ENCODE data around the gene PELI3.

DNA sequence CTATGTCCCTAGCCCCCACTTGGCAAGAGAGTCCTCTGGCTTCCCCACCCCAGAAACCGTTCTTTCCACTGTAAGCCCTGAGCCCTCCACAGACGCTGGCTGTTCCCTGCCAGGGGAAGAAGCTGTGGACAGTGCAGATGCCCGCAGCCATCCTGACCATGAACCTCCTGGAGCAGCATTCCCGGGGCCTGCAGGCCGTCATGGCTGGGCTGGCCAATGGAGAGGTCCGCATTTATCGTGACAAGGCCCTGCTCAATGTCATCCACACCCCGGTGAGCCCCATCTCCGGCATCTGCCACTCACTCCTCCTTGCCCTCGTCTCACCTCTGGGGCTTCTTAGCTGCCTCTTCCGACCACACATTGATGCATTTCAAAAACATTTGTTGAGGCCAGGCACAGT is 56.9 kb downstream of the PELI3 start:
- TF ChIP-seq, protein P1, sequence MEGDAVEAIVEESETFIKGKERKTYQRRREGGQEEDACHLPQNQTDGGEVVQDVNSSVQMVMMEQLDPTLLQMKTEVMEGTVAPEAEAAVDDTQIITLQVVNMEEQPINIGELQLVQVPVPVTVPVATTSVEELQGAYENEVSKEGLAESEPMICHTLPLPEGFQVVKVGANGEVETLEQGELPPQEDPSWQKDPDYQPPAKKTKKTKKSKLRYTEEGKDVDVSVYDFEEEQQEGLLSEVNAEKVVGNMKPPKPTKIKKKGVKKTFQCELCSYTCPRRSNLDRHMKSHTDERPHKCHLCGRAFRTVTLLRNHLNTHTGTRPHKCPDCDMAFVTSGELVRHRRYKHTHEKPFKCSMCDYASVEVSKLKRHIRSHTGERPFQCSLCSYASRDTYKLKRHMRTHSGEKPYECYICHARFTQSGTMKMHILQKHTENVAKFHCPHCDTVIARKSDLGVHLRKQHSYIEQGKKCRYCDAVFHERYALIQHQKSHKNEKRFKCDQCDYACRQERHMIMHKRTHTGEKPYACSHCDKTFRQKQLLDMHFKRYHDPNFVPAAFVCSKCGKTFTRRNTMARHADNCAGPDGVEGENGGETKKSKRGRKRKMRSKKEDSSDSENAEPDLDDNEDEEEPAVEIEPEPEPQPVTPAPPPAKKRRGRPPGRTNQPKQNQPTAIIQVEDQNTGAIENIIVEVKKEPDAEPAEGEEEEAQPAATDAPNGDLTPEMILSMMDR (IDR thresholded peaks at IDR 0.05; ENCODE audit: insufficient read depth, low read length) = no peak
- TF ChIP-seq, protein P2, sequence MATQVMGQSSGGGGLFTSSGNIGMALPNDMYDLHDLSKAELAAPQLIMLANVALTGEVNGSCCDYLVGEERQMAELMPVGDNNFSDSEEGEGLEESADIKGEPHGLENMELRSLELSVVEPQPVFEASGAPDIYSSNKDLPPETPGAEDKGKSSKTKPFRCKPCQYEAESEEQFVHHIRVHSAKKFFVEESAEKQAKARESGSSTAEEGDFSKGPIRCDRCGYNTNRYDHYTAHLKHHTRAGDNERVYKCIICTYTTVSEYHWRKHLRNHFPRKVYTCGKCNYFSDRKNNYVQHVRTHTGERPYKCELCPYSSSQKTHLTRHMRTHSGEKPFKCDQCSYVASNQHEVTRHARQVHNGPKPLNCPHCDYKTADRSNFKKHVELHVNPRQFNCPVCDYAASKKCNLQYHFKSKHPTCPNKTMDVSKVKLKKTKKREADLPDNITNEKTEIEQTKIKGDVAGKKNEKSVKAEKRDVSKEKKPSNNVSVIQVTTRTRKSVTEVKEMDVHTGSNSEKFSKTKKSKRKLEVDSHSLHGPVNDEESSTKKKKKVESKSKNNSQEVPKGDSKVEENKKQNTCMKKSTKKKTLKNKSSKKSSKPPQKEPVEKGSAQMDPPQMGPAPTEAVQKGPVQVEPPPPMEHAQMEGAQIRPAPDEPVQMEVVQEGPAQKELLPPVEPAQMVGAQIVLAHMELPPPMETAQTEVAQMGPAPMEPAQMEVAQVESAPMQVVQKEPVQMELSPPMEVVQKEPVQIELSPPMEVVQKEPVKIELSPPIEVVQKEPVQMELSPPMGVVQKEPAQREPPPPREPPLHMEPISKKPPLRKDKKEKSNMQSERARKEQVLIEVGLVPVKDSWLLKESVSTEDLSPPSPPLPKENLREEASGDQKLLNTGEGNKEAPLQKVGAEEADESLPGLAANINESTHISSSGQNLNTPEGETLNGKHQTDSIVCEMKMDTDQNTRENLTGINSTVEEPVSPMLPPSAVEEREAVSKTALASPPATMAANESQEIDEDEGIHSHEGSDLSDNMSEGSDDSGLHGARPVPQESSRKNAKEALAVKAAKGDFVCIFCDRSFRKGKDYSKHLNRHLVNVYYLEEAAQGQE (IDR thresholded peaks at IDR 0.05; ENCODE audit: insufficient replicate concordance, low read depth) = no peak

Measured in HL-60 (cell line).